A673 (cell line): Measurements from ENCODE around the gene LOC101059915.

ENCODE experiments used
- BruUV-seq: library from RNA; stranded (reverse); fragments of 400-500 nt; replicated peaks from 2 replicates; lab custom pipeline; 2021; lab: Mats Ljungman, UMichigan
- CTCF ChIA-PET: fragments of 300-600 bp; sonication (Branson Sonifier 250); formaldehyde crosslinking; loops from one replicate; lab custom pipeline; 2022; ENCODE audit warnings: antibody characterized with exemption; lab: Charles Lee
- POLR2A ChIA-PET: fragments of 300-600 bp; sonication (Branson Sonifier 250); formaldehyde crosslinking; loops from one replicate; lab custom pipeline; 2022; ENCODE audit warnings: antibody characterized with exemption; ENCODE audit not compliant: low non-redundant PET; lab: Charles Lee
- DNase-seq: peaks from one replicate; pipeline ENCODE4 v3.0.0-alpha.2; 2015; ENCODE audit warnings: low spot score
- H3K27ac ChIP-seq: fragments of 200-600 bp; sonication (generic); 2 replicates; pipeline ENCODE4 v1.5.1; 2016; ENCODE audit warnings: mixed run types, low read depth, mild to moderate bottlenecking, mixed read lengths, antibody characterized with exemption, low read length; ENCODE audit not compliant: poor library complexity, severe bottlenecking
- H3K27me3 ChIP-seq: fragments of 200-600 bp; sonication (generic); replicated peaks from 2 replicates; pipeline ENCODE4 v1.6.1; 2017; ENCODE audit warnings: mixed run types, low read depth, mild to moderate bottlenecking, mixed read lengths, antibody characterized with exemption, low read length; ENCODE audit not compliant: insufficient read depth, poor library complexity
- H3K36me3 ChIP-seq: fragments of 200-600 bp; sonication (generic); 2 replicates; pipeline ENCODE4 v1.6.1; 2016; ENCODE audit warnings: mixed run types, mild to moderate bottlenecking, mixed read lengths, antibody characterized with exemption, low read length; ENCODE audit not compliant: insufficient read depth, poor library complexity, severe bottlenecking
- H3K4me1 ChIP-seq: fragments of 200-600 bp; sonication (generic); 2 replicates; pipeline ENCODE4 v1.6.1; 2017; ENCODE audit warnings: mixed run types, mild to moderate bottlenecking, mixed read lengths, antibody characterized with exemption, low read length; ENCODE audit not compliant: insufficient read depth, poor library complexity, severe bottlenecking
- H3K4me3 ChIP-seq: fragments of 200-600 bp; sonication (generic); 2 replicates; pipeline ENCODE4 v1.5.1; 2016; ENCODE audit warnings: low read depth, mixed run types, mild to moderate bottlenecking, mixed read lengths, low read length; ENCODE audit not compliant: poor library complexity, severe bottlenecking
- H3K9me3 ChIP-seq: fragments of 200-600 bp; sonication (generic); 2 replicates; pipeline ENCODE4 v1.6.1; 2016; ENCODE audit warnings: mixed run types, low read depth, mild to moderate bottlenecking, mixed read lengths, antibody characterized with exemption, low read length; ENCODE audit not compliant: poor library complexity, severe bottlenecking
- EZH2 ChIP-seq: fragments of 200-600 bp; sonication (generic); IDR thresholded peaks from 2 replicates; pipeline ENCODE4 v1.6.1; 2017; ENCODE audit warnings: borderline replicate concordance, low read depth, mild to moderate bottlenecking, mixed read lengths, antibody characterized with exemption, low read length; ENCODE audit not compliant: poor library complexity, severe bottlenecking
- intact Hi-C: fragments of 100-400 bp; cut with micrococcal nuclease; formaldehyde crosslinking; loops from one replicate; pipeline ENCODE4 v1.10.0; 2022; ENCODE audit not compliant: unreplicated experiment
- TF ChIP-seq, protein P1 (sequence below): fragments of 300-800, 200-600 bp; sonication (generic); conservative IDR thresholded peaks from 2 replicates; pipeline ENCODE4 v1.5.1; 2017; ENCODE audit warnings: low read depth, mild to moderate bottlenecking, antibody characterized with exemption, low read length, moderate library complexity, mixed read lengths

Gene LOC101059915

DNA sequence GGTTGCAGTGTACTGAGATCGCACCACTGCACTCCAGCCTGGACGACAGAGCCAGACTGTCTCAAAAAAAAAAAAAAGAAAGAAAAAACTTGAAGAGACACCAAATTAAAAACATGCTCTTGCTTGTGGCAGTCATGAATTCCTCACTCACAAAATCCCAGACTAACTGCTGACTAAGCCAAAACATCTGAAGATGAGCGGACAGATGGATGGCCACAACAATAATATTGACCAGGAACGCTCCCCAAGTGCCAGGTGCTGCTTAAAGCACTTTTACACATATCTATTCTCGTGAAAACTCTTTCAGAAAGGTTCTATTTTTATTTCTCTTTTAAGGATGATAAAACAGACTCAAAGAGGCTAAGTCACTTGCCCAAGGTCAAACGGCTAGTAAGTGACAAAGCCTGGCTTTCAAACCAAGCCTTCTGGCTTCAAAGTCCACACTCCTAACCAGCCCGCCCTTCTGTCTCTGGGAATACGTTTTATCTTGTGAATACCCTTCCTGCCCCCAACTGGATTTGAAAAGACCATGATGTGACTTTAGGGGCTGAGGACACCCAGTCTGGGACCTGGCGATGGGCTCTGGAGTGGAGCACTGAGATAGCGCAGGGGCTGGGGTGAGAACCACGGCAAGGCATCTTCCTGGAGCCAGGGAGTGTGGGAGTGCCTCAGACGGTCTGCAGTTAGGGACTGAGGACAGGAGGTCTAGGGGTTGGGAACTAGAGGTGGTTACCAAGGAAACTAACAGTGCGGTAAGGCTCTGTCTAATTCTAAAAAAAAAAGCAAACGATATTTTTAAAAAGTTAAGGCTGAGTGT, 39.5 kb upstream of the LOC101059915 start:
- Histone ChIP-seq H3K4me3 (no peak overlapping the region), H3K4me1 (no peaks in the 10 kb centered on the region), H3K27ac (no peak overlapping the region), H3K27me3 (no peaks in the 10 kb centered on the region), H3K36me3 (no peaks in the 10 kb centered on the region), H3K9me3 (no peaks in the 10 kb centered on the region)
- POLR2A ChIA-PET: no interaction called here
- no peak for DNase-seq
- no TSS peak for BruUV-seq
- CTCF ChIA-PET: no interaction called here
- TF ChIP-seq EZH2: no peak
- TF ChIP-seq, protein P1, sequence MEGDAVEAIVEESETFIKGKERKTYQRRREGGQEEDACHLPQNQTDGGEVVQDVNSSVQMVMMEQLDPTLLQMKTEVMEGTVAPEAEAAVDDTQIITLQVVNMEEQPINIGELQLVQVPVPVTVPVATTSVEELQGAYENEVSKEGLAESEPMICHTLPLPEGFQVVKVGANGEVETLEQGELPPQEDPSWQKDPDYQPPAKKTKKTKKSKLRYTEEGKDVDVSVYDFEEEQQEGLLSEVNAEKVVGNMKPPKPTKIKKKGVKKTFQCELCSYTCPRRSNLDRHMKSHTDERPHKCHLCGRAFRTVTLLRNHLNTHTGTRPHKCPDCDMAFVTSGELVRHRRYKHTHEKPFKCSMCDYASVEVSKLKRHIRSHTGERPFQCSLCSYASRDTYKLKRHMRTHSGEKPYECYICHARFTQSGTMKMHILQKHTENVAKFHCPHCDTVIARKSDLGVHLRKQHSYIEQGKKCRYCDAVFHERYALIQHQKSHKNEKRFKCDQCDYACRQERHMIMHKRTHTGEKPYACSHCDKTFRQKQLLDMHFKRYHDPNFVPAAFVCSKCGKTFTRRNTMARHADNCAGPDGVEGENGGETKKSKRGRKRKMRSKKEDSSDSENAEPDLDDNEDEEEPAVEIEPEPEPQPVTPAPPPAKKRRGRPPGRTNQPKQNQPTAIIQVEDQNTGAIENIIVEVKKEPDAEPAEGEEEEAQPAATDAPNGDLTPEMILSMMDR: no peak
- intact Hi-C loops: no loop called here

DNA sequence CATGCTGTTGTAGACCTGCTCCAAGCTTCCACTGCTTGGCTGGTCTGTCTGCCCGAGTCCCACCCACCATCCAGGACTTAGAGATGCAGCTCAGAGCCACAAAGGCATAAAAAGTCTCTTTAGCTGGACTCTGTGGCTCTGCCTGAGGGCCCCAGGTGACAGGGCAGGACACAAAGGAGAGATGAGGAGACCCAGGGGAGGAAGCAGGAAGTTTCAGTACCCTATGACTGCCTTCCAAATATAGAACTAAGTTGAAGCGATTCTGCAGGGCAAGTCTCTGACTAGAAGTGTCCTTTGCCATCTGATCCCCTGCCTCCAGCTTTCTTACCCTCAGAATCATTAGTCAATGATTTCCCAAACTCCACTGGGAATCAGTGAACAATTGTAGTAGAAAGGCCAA, 37.9 kb upstream of the LOC101059915 start:
- H3K4me3 ChIP-seq: no peak overlapping the region
- no peaks in the 10 kb centered on the region for H3K27me3 ChIP-seq
- TF ChIP-seq, protein P1: no peak
- no peak for TF ChIP-seq EZH2
- H3K27ac ChIP-seq: no peak overlapping the region
- H3K36me3 ChIP-seq: no peaks in the 10 kb centered on the region
- DNase-seq: no peak
- H3K9me3 ChIP-seq: no peaks in the 10 kb centered on the region
- no peaks in the 10 kb centered on the region for H3K4me1 ChIP-seq
- ChIA-PET CTCF (no interaction called here), POLR2A (no interaction called here)
- intact Hi-C loops: no loop called here
- no TSS peak for BruUV-seq

DNA sequence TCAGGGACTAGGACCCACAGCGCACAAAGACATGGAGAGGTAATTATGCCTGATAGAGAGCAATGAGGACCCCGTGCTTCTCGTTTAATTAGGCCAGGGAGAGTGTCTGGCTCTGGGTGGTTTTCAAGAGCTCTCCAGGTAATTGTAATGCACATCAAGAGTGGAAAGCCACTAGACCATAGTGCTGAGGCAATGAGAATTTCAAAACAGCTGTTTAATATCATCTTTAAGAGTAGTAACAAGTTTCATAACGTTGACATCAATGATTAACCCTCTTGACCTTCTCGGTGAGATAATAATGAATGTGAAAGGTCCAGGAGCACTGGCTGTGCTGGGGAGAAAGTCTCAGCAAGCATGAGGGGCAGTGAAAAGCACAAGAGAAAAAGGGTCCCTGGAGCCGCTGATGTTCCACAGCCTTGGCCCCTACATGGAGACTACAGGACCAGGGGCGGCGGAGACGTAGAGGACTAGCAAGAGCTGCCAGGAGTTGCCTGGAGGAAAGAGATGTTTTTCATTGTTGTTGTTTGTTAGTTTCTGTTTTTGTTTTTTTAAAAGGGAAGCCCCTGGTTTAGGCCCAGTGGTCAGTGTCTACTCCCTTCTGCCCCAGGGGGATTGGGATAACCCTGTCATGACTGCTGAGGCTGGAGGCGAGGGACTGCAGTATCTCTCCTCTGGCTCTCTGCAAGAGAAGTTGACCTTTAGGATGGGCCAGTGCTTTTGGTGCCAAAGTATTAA, 34.3 kb upstream of the LOC101059915 start:
- BruUV-seq: no TSS peak
- CTCF ChIA-PET: no interaction called here

More for the DNA sequence above, 34.3 kb upstream of the LOC101059915 start:
- no peak for DNase-seq
- no peaks in the 10 kb centered on the region for H3K4me1 ChIP-seq
- no peaks in the 10 kb centered on the region for H3K36me3 ChIP-seq
- H3K4me3 ChIP-seq: no peak overlapping the region
- H3K9me3 ChIP-seq: no peaks in the 10 kb centered on the region
- POLR2A ChIA-PET: no interaction called here
- H3K27ac ChIP-seq: no peak overlapping the region
- H3K27me3 ChIP-seq: no peaks in the 10 kb centered on the region
- no peak for TF ChIP-seq EZH2
- TF ChIP-seq, protein P1: no peak
- intact Hi-C loops: no loop called here
